8988T (cell line): Measurements from ENCODE around the gene KCNQ2.

Experiments used
- DNase-seq: peaks from one replicate; pipeline ENCODE4 v3.0.0; 2011

The KCNQ2 gene

DNA sequence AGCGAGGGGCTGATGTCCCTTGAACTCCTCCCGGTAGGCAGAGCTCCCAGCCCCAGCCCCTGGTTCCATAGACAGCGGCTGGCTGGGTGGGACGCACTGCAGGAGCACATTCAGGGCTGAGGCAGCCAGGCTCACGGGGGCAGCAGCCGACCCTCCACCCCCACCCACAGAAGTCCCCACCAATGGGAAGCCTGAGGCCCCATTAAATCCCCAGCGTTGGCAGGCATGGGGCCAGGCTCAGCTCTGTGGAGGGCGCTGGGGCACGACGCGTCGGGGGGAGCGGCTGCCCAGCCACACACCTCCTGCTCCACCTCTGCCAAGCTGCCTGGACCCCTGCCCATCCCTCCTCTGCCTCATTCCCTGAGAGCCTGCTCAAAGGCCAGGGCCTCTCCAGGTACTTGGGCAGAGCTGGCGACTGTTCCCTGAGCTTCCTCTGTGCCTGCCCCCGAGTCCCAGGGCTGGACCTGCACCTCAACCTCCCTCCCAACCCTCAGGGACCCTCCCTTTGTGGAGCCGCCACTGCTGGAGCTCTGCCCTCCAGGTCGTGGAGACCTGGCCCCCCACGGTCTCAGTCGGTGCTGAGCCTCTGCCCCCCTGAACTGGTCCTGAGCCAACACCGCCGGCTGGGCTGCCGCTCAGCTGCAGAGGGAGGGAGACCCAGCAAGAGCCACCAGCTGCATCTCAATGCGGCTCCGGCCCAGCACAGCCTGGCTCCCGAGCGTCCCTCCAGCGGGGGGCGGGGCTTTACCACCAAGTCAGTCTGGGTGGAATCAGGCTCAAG is 120.5 kb downstream of the KCNQ2 start:
- DNase-seq = no peak

GRCh38 chr20:63351326-63351700 is 121.1 kb downstream of the KCNQ2 start:
- no peak for DNase-seq

GRCh38 chr20:63350597-63351325 is 121.7 kb downstream of the KCNQ2 start:
- no peak for DNase-seq
